ENCODE measurements around the gene ATXN7L1.
"Not testable (repeated sequence)": the region's sequence is repeated elsewhere in the genome, so short reads cannot be mapped to it uniquely, and the experiment has no call there.

Gene ATXN7L1

DNA sequence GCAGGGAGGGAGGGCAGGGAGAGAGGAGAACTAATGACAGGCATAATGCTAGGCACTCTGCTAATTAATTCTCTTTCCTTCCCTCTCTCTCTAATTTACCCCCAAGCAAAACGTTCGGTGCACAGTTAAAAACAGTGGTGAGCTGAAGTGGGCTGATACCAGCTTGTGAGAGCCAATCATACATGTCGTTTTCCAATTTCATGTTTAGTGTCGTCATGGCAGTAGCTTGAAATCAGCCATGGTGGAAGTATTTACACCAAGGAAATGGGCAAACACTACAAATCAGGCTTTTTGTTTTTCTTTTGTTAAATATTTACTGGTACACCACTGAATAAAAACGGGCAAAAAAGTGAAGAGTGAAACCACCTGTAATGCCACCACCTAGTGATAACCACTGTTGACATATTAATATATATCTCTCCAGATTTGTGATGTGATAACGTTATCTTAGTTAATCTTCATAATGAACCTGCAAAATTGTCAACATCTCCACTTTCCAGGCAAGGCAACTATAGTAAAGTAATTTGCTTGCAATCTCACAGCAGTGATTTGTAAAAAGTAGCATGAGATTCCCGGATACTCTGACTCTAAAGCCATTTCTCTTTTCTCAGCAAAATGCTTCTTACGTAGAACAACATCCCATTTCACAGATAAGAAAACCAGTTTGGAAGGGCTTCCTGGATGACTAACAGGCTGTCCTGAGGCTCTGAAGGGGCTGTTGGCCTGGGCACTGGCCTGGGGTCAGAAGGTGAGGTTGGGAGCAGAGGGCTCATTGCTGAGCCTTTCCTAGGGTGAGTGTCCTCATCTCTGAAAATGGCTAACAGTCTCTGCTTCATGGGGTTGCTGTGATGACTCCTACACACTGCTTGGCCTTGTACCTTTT lies 83.7 kb downstream of the ATXN7L1 start:
- Histone ChIP-seq H3K4me1 (no peaks in the 10 kb centered on the region), H3K27me3 (ENCODE audit: control insufficient read depth, insufficient read depth, low read length) (no peaks in the 10 kb centered on the region), H3K9me3 (ENCODE audit: control insufficient read depth, low read length) (no peaks in the 10 kb centered on the region), H2AFZ (no peak overlapping the region), H3K4me2 (ENCODE audit: low read length) (no peak overlapping the region), H3K9ac (no peak overlapping the region), H3K36me3 (ENCODE audit: control insufficient read depth, insufficient read depth, low read length) (no peaks in the 10 kb centered on the region), H3K79me2 (no peaks in the 10 kb centered on the region), H3K4me3 (ENCODE audit: low read depth, low read length) (no peak overlapping the region), H3K27ac (no peak overlapping the region)
- no peak for TF ChIP-seq CTCF (IDR thresholded peaks at IDR 0.05)

GRCh38 chr7:105791926-105792325 lies 84.5 kb downstream of the ATXN7L1 start:
- no peaks in the 10 kb centered on the region for H3K9me3 ChIP-seq (ENCODE audit: control insufficient read depth, low read length)
- no peaks in the 10 kb centered on the region for H3K79me2 ChIP-seq
- H2AFZ ChIP-seq, result no peak overlapping the region
- H3K4me1 ChIP-seq, result no peaks in the 10 kb centered on the region
- no peak overlapping the region for H3K9ac ChIP-seq
- no peak overlapping the region for H3K4me3 ChIP-seq (ENCODE audit: low read depth, low read length)
- no peaks in the 10 kb centered on the region for H3K36me3 ChIP-seq (ENCODE audit: control insufficient read depth, insufficient read depth, low read length)
- no peaks in the 10 kb centered on the region for H3K27me3 ChIP-seq (ENCODE audit: control insufficient read depth, insufficient read depth, low read length)
- no peak overlapping the region for H3K4me2 ChIP-seq (ENCODE audit: low read length)
- TF ChIP-seq CTCF (IDR thresholded peaks at IDR 0.05), result no peak
- H3K27ac ChIP-seq, result no peak overlapping the region

GRCh38 chr7:105790996-105791395 lies 85.4 kb downstream of the ATXN7L1 start:
- Histone ChIP-seq H3K27ac (no peak overlapping the region), H3K27me3 (ENCODE audit: control insufficient read depth, insufficient read depth, low read length) (no peaks in the 10 kb centered on the region), H3K9me3 (ENCODE audit: control insufficient read depth, low read length) (no peaks in the 10 kb centered on the region), H3K4me3 (ENCODE audit: low read depth, low read length) (no peak overlapping the region), H2AFZ (no peak overlapping the region), H3K36me3 (ENCODE audit: control insufficient read depth, insufficient read depth, low read length) (no peaks in the 10 kb centered on the region), H3K4me1 (no peaks in the 10 kb centered on the region), H3K4me2 (ENCODE audit: low read length) (no peak overlapping the region), H3K79me2 (no peaks in the 10 kb centered on the region), H3K9ac (no peak overlapping the region)
- no peak for TF ChIP-seq CTCF (IDR thresholded peaks at IDR 0.05)

GRCh38 chr7:105790452-105790851 lies 85.9 kb downstream of the ATXN7L1 start:
- H3K36me3 ChIP-seq (ENCODE audit: control insufficient read depth, insufficient read depth, low read length); H3K9ac ChIP-seq; H3K9me3 ChIP-seq (ENCODE audit: control insufficient read depth, low read length); H3K79me2 ChIP-seq; H2AFZ ChIP-seq; H3K27ac ChIP-seq; H3K4me2 ChIP-seq (ENCODE audit: low read length); H3K27me3 ChIP-seq (ENCODE audit: control insufficient read depth, insufficient read depth, low read length); H3K4me1 ChIP-seq; H3K4me3 ChIP-seq (ENCODE audit: low read depth, low read length): not testable (repeated sequence)

GRCh38 chr7:105788816-105789349 lies 87.5 kb downstream of the ATXN7L1 start:
- no peak for TF ChIP-seq CTCF (IDR thresholded peaks at IDR 0.05)
- Histone ChIP-seq H3K27ac (no peak overlapping the region), H3K9ac (no peak overlapping the region), H3K9me3 (ENCODE audit: control insufficient read depth, low read length) (no peaks in the 10 kb centered on the region), H2AFZ (no peak overlapping the region), H3K36me3 (ENCODE audit: control insufficient read depth, insufficient read depth, low read length) (no peaks in the 10 kb centered on the region), H3K79me2 (no peaks in the 10 kb centered on the region), H3K27me3 (ENCODE audit: control insufficient read depth, insufficient read depth, low read length) (no peaks in the 10 kb centered on the region), H3K4me2 (ENCODE audit: low read length) (no peak overlapping the region), H3K4me1 (no peaks in the 10 kb centered on the region), H3K4me3 (ENCODE audit: low read depth, low read length) (no peak overlapping the region)
